NCI-H2196 (cell line): ENCODE results near the gene ETF1.
"Not testable (repeated sequence)": the region's sequence is repeated elsewhere in the genome, so short reads cannot be mapped to it uniquely, and the experiment has no call there.

Experiments used
- DNase-seq: peaks from one replicate; lab custom pipeline; 2025; ENCODE audit not compliant: unreplicated experiment; lab: John Stamatoyannopoulos, UW

Gene ETF1

GRCh38 chr5:138491669-138492559, 51.1 kb downstream of the ETF1 start:
- peak; percentile 90 for DNase-seq

GRCh38 chr5:138491284-138491648, 51.8 kb downstream of the ETF1 start:
- DNase-seq = no peak

GRCh38 chr5:138490648-138491283, 52.3 kb downstream of the ETF1 start:
- DNase-seq = no peak

GRCh38 chr5:138489683-138490061, 53.4 kb downstream of the ETF1 start:
- no peak for DNase-seq

- no peak for DNase-seq
Measured at GRCh38 chr5:138488481-138488945, 54.5 kb downstream of the ETF1 start.

- DNase-seq = no peak
Measured at GRCh38 chr5:138482638-138483037, 60.4 kb downstream of the ETF1 start.

GRCh38 chr5:138476918-138477317, 66.1 kb downstream of the ETF1 start:
- no peak for DNase-seq

- not testable (repeated sequence) for DNase-seq
Measured at GRCh38 chr5:138473151-138473550, 69.9 kb downstream of the ETF1 start.

GRCh38 chr5:138472353-138472752, 70.7 kb downstream of the ETF1 start:
- DNase-seq = no peak

GRCh38 chr5:138471052-138471361, 72.0 kb downstream of the ETF1 start:
- no peak for DNase-seq

GRCh38 chr5:138470322-138471051, 72.5 kb downstream of the ETF1 start:
- DNase-seq = no peak

GRCh38 chr5:138469540-138470321, 73.3 kb downstream of the ETF1 start:
- no peak for DNase-seq

- DNase-seq = no peak
Measured at GRCh38 chr5:138468966-138469539, 74.0 kb downstream of the ETF1 start.

GRCh38 chr5:138468133-138468965, 74.7 kb downstream of the ETF1 start:
- no peak for DNase-seq

GRCh38 chr5:138467711-138468132, 75.3 kb downstream of the ETF1 start:
- no peak for DNase-seq

- no peak for DNase-seq
Measured at GRCh38 chr5:138466900-138467710, 75.9 kb downstream of the ETF1 start.

GRCh38 chr5:138466125-138466899, 76.7 kb downstream of the ETF1 start:
- no peak for DNase-seq
